GM18951 (cell line): ENCODE results near the gene EPS8L2.
"Not testable (repeated sequence)": the region's sequence is repeated elsewhere in the genome, so short reads cannot be mapped to it uniquely, and the experiment has no call there.

Experiments used
- POLR2A ChIP-seq: IDR thresholded peaks from 4 replicates; pipeline ENCODE4 v1.6.1; 2011; ENCODE audit warnings: mild to moderate bottlenecking; ENCODE audit not compliant: insufficient read length, insufficient read depth; ENCODE audit errors: extremely low read depth
- in situ Hi-C: fragments of 300-500 bp; cut with MboI; formaldehyde crosslinking; loops from one replicate; pipeline ENCODE4 v1.12.0; 2022; ENCODE audit warnings: low sequenced_read_pairs, mixed read lengths, inconsistent platforms; ENCODE audit not compliant: unreplicated experiment

The EPS8L2 gene

DNA sequence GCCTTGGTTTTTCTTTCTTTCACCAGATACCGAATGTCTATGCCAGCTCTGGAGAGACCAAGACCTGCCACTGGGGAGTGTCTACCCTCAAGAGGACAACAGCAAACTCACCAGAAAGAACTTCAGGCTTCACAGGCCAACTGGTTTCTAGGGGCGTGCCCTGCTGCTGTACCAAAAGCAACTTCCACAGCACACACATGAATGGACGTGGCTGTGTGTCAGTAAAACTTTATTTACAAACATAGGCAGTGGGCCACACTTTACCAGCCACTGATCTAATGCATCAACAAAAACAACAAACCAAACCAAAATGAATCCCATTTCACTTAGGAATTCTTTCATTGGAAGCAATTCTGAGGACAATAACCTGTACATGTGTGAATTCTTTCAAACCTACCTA is 27.7 kb upstream of the EPS8L2 start:
- in situ Hi-C loops: no loop called here
- no peak for TF ChIP-seq POLR2A

DNA sequence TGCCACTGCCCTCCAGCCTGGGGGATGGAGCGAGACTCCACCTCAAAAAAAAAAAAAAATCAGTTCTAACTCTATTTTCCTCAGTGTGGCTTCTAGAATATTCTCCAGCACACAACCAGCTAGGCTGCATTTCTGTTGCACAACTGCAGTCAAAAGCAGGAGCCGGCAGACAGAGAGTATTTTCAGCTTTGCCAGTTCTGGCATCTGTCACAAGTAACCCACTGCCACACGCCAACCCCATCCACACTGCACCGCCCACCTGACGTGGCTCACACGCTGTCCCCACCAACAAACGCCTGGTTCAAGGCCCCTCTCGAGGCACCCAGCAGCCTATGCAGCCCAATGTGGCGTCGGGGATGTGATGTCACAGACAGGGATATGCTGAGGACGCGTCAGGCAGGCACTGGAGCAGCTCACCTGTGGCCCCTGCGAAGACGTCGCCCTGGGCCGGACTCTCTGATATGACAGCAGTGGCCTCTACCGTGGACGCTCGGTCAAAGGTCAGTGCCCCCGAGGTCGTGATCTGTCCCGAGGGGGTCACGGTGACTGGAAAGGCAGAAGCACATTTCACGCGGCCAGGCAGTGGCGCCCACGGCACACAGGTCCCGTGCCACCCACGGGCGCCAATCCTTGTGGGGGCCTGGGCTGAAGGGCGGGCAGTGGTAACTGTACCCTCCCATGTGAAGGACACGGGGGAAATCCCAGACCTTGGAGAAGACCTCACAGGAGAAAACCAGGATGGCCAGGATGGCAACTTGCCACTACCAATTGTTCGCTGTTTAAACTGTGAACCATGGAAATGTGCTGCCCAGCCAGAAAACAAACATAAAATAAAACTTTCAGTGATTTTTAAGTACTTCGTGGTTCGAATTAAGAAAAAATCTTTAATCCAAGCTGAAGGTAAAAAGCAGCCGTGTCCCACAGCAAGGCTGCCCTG is 26.5 kb upstream of the EPS8L2 start:
- in situ Hi-C loops: no loop called here
- no peak for TF ChIP-seq POLR2A

DNA sequence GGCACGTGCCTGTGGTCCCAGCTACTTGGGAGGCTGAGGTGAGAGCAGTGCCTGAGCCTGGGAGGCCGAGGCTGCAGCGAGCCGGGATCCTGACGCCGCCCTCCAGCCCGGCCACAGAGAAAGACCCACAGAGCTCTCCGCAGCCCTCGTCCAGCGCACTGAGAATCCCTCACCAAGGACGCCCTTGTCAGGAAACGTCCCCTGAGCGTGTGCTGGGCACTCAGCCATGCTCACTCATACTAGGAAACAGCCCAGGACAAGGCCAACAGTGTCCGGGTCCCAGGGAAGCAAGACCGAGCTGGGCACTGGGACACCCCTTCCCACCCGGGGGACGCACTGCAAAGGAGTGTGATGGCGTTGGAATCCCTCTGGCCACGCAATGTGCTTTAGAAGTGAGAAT is 25.6 kb upstream of the EPS8L2 start:
- in situ Hi-C loops: no loop called here
- TF ChIP-seq POLR2A: no peak

DNA sequence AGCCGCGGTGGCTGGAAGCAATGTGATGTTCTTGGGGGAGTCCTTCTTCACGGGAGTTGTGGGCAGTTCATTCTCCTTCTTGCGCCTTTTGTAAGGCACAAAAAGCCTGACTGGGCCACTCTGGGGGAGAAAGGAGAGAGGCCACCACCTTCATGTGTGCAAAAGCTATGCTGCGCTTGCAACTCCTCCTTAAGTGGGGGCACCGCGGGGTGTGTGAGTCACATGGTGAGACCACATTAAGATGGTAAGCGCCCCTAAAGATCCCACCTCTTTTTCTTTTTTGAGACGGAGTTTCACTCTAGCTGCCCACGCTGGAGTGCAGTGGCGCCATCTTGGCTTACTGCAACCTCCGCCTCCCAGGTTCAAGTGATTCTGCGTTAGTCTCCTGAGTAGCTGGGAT is 25.1 kb upstream of the EPS8L2 start:
- no peak for TF ChIP-seq POLR2A
- in situ Hi-C loops: no loop called here

DNA sequence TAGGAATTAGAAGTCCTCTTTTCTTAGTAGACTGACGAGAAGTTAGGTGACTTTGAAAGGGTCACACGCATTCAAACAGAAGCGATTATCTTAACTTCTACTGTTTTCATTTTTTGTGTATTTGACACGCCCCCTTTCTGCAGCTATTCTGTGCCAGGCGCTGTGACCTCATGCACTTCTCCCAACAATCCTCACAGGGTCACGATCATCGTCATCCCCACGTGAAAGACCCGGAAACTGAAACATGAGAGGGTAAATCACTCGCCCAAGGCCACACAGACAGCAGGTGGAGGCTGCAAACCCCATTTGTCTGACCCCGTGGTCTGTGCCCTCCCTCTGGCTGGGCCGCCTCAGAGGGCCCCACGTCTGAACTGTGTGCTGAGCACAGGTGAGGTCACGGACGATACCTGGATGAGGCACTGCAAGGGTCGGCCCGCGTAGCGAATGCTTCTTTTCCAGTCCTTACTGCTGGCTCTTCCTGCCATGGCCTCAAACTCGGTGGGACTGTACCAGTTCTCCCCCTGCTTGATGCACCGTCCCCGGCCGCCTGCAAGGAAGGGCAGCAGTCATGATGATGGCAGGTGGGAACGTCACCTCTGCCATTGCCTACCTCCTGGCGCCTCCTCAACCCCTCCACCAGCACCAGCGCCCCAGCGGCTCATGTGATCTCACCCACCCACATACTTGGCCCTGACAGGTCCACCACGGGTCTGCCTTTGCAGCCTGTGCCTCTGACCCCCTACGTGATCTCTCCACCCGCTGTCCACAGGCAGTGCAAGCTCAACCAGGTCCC is 19.4 kb upstream of the EPS8L2 start:
- in situ Hi-C loops: no loop called here

DNA sequence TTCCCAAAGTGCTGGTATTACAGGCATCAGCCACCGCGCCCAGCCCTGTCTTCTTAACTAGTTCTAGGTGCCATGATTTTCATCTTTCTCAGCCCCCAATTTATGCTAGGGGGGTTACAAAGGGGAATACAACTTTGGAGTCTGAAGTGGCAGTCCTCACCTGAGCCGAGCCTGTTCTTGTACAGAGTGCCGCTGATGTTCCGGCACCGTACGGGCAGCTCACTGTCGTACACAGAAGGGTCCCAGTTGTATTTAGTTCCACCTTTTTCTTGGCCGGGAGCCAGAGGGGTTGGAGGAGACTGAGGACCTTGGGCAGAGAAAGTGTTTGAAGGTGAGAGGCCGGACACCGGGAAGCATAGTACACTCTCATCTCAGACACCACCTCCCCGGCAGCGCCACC is 18.3 kb upstream of the EPS8L2 start:
- TF ChIP-seq POLR2A: no peak
- in situ Hi-C loops: no loop called here

More for the DNA sequence above, 19.4 kb upstream of the EPS8L2 start:
- TF ChIP-seq POLR2A: no peak

DNA sequence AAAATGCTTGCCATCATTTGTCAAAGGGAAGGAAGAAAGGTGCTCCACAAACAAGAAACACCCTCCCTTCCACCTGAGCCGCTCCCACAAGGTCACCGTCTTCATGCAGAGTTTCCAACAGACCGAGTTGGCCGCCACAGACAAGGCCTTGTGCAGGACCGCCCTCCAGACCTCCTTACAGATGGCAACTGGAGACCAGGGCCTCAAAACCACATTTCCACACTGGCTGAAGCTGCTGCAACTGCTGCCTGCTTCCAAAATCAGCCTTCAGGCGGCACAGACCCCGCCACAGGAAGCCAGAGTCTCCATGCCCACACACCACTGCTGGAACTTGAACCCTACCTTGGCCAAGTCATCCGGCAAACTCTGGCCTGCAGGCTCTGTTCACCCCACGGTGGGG is 17.4 kb upstream of the EPS8L2 start:
- in situ Hi-C loops: no loop called here
- no peak for TF ChIP-seq POLR2A

DNA sequence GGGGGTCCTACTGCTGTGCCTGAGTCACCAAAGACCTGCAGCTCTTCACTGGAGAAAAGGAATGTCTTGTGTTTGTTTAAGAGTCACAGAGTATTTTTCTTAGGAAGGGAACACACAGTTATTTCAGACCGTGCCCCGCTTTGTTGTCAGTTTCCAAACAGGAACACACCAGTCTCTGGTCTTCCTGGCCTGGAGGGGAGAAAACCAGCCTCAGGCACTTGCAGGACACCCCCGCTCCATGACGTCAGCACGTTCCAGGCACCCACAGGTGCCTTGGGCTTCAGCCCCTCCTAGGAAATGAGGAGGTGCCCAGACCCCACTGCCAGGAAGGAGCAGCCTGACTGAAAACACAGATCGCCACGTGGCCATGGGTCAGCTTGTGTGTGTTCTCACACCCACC is 16.4 kb upstream of the EPS8L2 start:
- TF ChIP-seq POLR2A: no peak
- in situ Hi-C loops: no loop called here

DNA sequence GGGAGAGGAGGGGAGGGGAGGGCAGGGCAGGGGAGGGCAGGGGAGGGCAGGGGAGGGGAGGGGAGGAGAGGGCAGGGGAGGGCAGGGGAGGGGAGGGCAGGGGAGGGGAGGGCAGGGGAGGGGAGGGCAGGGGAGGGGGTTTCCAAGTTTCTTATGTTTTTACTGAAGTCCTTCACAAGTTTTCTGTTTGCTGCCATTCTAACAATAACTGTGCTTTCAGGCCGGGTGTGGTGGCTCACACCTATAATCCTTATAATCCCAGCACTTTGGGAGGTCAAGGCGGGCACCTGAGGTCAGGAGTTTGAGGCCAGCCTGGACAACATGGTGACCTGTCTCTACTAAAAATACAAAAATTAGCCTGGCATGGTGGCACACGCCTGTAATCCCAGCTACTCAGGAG is 15.8 kb upstream of the EPS8L2 start:
- in situ Hi-C loops: not testable (repeated sequence)

DNA sequence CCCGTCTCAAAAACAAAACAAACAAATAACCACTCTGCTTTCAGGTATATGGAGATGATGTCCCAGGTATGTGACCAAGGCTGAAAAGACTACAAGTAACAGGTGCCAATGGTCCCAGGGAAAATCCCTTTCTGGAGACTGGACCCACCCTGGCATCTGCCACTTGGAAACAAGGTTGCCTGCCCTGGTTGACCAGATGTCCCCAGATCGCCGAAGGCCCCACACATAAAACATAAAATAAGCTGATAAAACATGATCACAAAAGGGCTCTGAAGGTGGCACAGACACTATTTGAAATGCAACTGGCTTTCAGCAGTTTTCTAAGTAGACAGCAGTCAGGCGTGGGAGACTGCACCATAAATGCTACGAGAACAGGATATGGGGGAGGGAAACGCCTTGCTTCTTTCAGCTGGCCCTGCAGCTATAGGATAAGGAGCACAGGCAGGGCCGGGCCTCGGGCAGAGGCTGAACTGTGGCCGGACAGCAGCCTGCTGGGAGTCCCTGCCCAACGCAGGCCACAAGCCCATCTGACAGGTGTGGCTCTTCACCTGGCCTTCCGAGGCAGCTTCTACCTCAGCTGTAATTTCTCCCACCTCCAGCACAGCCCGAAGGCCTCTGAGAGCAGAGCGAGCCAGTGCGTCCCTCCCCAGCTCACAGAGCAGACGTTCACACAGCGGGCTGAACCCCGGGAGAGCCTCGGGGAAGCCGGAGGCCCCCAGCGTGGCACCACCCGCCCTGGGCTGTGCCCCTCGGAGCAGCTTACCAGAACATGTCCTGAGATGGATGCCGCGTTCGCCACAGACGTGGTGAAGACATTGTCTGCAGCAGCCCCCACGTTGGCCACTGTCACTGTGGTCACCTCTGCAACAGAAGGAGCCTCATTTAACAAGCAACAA is 15.0 kb upstream of the EPS8L2 start:
- no peak for TF ChIP-seq POLR2A
- in situ Hi-C loops: no loop called here

DNA sequence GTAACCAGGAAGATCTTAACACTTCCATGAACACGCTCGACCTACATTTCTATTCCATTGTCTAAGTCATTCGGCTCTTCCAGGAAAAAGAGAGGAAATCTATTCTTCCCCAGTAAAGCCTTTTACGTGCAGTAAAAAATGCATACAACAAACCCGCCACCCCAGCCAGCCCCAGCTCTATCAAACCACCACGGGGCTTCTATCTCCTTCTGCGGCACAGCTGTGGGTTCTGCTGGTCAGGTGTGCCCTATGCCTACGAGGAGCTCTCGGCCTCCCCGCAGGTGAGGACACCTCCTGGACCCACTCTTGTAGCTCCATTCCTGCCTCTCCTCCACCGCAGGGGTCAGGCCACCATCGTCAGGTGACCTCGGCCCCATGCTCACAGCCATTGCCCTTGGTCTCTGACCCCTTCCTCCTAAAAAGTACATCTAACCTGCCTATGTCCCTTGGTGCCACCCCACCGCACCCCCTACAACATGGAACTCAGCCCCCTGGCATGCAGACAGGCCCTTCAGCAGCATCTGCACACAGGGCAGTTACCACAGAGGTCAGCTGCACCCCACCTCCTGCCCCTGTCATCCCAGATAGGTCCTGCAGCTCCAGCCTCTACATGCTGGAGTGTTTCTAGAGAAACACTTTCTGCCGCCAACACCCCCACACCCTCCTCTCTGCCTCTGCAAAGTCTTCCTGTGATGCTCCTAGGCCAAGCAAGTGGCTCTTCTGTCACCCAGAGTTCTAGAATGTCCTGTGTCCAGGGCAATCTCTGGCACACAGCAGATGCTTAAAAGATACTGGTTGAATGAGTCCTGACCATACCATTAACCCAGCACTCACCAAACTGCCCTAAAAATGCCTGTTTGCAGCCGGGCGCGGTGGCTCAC is 14.1 kb upstream of the EPS8L2 start:
- in situ Hi-C loops: no loop called here
- no peak for TF ChIP-seq POLR2A

DNA sequence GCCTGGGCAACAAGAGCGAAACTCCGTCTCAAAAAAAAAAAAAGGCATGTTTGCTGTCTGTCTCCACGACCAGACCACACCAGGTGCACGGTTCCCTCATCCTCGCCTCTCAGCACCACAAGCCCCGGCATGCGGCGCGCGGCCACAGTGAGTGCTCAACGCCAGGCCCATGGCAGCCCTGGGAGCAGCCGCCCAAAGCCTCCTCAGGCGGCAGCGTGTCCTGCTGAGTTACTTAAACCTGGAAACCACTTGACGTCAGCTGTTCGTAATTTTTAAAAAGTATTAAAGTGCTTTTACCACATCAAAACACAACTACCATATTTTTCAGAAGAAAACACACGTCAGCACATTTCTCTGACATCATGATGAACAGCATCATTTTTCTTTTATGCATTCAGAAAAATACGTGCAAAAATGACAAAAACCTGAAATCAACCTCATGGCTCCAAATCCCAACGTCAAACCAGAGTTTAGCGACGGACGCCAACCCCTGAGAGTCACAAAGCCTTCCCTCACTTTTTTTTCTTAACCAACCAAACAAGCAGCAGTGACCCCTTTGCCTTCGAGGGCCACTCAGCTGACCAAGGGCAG is 13.1 kb upstream of the EPS8L2 start:
- TF ChIP-seq POLR2A: no peak
- in situ Hi-C loops: no loop called here

DNA sequence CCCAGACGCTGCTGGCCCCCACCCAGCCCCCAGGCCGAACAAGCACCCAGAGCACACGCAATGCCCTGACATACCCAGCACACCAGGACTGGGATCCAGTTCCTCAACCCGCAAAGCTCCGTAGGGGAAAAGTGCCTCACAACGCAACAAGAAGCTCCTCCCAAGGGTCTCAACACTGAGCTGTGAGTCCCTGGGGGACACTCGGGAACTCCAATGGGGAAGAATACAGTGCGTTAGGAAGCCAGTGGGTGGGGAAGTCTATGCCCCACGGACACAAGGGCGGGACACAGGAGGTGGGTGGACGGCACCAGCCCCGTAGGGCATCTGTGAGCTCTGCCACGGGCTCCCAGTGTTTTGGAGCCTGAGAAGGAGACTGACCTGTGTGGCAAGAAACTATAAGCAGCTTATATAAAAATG is 12.6 kb upstream of the EPS8L2 start:
- no peak for TF ChIP-seq POLR2A
- in situ Hi-C loops: no loop called here
